Measurements from ENCODE around the gene NOVA1. TPM values are rescaled to one million over a fixed set of nuclear protein-coding genes. Genes with fewer than 3 reads are reported as not detected.

The NOVA1 gene
- total RNA-seq, 1 donor from 2014 or later, result 21.6 TPM

DNA sequence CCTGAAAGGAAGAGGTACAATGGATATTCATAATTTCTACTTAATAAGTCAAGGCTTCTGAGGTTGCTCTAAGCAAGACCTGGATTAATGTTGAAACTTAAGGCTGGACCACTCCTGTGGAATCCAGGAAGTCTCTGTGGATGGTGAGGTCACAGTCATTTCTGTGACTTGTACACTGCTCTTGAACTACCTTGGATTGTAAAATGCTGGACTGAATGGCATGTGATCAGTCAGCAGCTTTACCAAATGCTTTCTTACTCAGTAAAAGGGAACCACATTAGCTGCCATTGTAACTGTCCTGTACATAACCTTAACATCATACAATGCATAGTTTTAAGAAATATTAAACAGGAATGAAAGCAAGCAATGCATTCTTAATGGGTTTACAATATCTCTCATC, 182.9 kb downstream of the NOVA1 start:
- Mint-ChIP-seq H3K4me3 (ENCODE audit: low read depth) (no peak overlapping the region), H3K9me3 (ENCODE audit: low read depth) (no peaks in the 10 kb centered on the region), H3K27me3 (no peaks in the 10 kb centered on the region), H3K4me1 (ENCODE audit: low read depth) (no peaks in the 10 kb centered on the region), H3K36me3 (ENCODE audit: insufficient read depth) (no peaks in the 10 kb centered on the region), H3K27ac (no peak overlapping the region)
- TF ChIP-seq, protein P1, sequence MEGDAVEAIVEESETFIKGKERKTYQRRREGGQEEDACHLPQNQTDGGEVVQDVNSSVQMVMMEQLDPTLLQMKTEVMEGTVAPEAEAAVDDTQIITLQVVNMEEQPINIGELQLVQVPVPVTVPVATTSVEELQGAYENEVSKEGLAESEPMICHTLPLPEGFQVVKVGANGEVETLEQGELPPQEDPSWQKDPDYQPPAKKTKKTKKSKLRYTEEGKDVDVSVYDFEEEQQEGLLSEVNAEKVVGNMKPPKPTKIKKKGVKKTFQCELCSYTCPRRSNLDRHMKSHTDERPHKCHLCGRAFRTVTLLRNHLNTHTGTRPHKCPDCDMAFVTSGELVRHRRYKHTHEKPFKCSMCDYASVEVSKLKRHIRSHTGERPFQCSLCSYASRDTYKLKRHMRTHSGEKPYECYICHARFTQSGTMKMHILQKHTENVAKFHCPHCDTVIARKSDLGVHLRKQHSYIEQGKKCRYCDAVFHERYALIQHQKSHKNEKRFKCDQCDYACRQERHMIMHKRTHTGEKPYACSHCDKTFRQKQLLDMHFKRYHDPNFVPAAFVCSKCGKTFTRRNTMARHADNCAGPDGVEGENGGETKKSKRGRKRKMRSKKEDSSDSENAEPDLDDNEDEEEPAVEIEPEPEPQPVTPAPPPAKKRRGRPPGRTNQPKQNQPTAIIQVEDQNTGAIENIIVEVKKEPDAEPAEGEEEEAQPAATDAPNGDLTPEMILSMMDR (IDR thresholded peaks at IDR 0.05; ENCODE audit: unreplicated experiment), result no peak
- DNase-seq (ENCODE audit: low spot score, unreplicated experiment), result no peak

DNA sequence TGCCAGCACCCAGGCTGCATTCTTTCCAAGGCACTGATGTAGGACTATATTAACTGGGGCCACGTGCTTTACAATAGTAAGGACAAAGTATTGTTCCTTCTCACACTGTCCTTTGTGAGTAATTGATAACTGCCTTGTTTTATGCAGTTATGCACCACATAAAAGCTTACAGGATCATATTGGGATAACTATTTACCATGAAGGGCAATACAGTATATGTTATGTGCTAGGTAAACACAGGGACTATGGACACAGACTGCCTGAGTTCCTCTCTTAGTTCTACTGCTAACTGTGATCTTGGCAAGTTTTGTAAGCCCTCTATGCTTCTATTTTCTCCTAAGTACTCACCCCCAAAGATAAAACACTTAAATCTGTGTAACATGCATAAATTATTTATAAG, 183.7 kb downstream of the NOVA1 start:
- Mint-ChIP-seq H3K4me1 (ENCODE audit: low read depth) (no peaks in the 10 kb centered on the region), H3K27me3 (no peaks in the 10 kb centered on the region), H3K36me3 (ENCODE audit: insufficient read depth) (no peaks in the 10 kb centered on the region), H3K27ac (no peak overlapping the region), H3K4me3 (ENCODE audit: low read depth) (no peak overlapping the region), H3K9me3 (ENCODE audit: low read depth) (no peaks in the 10 kb centered on the region)
- DNase-seq (ENCODE audit: low spot score, unreplicated experiment), result no peak
- TF ChIP-seq, protein P1 (IDR thresholded peaks at IDR 0.05; ENCODE audit: unreplicated experiment), result no peak

DNA sequence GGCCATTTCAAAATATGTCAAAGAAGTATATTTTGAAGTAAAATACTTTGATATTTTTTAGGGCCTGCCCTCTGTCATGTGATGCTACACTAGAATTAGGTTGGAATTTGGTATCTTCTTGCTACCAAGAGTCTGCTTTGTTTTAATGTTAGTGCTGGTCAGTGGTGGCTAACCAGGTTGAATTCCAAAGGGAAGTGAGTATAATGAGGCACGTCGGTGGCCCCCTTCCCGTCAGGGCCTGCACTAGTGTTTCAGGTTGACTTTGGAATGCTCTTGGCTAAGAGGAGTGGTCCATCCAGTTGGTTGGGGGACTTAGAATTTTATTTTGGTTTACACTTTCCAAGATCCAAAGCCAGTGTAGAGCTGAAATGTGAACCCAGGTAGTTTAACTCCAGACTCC, 185.4 kb downstream of the NOVA1 start:
- H3K27me3 Mint-ChIP-seq, result no peaks in the 10 kb centered on the region
- no peaks in the 10 kb centered on the region for H3K36me3 Mint-ChIP-seq (ENCODE audit: insufficient read depth)
- H3K4me1 Mint-ChIP-seq (ENCODE audit: low read depth), result no peaks in the 10 kb centered on the region
- no peak for DNase-seq (ENCODE audit: low spot score, unreplicated experiment)
- H3K4me3 Mint-ChIP-seq (ENCODE audit: low read depth), result no peak overlapping the region
- TF ChIP-seq, protein P1 (IDR thresholded peaks at IDR 0.05; ENCODE audit: unreplicated experiment), result no peak
- no peak overlapping the region for H3K27ac Mint-ChIP-seq
- no peaks in the 10 kb centered on the region for H3K9me3 Mint-ChIP-seq (ENCODE audit: low read depth)

DNA sequence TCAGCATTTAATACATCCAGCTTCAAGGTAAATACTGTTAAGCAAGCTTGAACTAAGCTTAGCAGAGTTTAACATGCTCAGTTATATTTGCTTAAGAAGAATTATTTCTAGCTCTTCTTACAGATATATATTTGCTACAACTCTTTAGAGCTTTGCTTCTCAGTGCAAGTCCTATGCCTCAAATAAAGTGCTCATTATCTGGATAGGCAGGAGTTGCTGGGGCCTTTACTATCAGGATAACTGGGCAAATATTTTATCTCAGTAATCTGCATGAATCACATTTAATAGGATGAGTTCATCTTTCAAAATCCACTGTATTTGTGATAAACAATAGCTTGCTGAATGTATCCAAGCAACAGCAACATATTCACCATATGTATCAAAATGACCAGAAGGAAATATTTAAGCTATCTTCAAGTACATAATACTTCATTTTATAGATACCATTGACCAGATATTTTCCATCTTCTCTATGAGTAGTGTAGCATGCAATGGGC, 187.6 kb downstream of the NOVA1 start:
- no peak overlapping the region for H3K27ac Mint-ChIP-seq
- no peaks in the 10 kb centered on the region for H3K27me3 Mint-ChIP-seq
- TF ChIP-seq, protein P1 (IDR thresholded peaks at IDR 0.05; ENCODE audit: unreplicated experiment), result no peak
- no peak overlapping the region for H3K4me3 Mint-ChIP-seq (ENCODE audit: low read depth)
- no peaks in the 10 kb centered on the region for H3K36me3 Mint-ChIP-seq (ENCODE audit: insufficient read depth)
- no peaks in the 10 kb centered on the region for H3K4me1 Mint-ChIP-seq (ENCODE audit: low read depth)
- no peak for DNase-seq (ENCODE audit: low spot score, unreplicated experiment)
- no peaks in the 10 kb centered on the region for H3K9me3 Mint-ChIP-seq (ENCODE audit: low read depth)

DNA sequence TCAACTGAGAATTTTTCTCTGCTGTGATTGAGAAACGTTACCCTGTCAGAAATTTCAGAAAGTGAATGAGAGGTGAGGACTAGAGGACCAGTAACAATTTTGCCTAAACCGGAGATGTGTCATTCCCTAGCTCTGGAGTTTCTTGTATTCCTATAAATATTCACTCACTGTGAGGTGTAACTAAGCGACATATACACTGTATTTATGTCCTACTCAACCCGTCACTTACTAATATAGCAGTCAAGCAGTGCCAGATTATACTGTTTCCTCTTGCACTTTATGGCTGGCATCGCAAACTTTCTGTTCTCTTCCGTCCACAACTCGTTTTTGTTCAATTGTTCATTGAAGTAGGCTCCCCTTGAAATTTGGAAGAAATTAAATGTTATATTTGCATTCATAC, 192.9 kb downstream of the NOVA1 start:
- Mint-ChIP-seq H3K27me3 (no peaks in the 10 kb centered on the region), H3K4me3 (ENCODE audit: low read depth) (no peak overlapping the region), H3K36me3 (ENCODE audit: insufficient read depth) (no peaks in the 10 kb centered on the region), H3K27ac (no peak overlapping the region), H3K4me1 (ENCODE audit: low read depth) (peaks cover 4% of the 10 kb centered on the region), H3K9me3 (ENCODE audit: low read depth) (no peaks in the 10 kb centered on the region)
- no peak for DNase-seq (ENCODE audit: low spot score, unreplicated experiment)
- TF ChIP-seq, protein P1 (IDR thresholded peaks at IDR 0.05; ENCODE audit: unreplicated experiment), result no peak
